Activated gamma-delta T cell treated with anti-CD3 and anti-CD28 coated beads, Interleukin-2, amount 50 U/mL, for 16 hours (primary cell): ENCODE data around the gene PALD1.

Source experiments
- DNase-seq: peaks from one replicate; pipeline ENCODE4 v3.0.0-alpha.2; 2020; ENCODE audit warnings: low read depth

Gene PALD1

DNA sequence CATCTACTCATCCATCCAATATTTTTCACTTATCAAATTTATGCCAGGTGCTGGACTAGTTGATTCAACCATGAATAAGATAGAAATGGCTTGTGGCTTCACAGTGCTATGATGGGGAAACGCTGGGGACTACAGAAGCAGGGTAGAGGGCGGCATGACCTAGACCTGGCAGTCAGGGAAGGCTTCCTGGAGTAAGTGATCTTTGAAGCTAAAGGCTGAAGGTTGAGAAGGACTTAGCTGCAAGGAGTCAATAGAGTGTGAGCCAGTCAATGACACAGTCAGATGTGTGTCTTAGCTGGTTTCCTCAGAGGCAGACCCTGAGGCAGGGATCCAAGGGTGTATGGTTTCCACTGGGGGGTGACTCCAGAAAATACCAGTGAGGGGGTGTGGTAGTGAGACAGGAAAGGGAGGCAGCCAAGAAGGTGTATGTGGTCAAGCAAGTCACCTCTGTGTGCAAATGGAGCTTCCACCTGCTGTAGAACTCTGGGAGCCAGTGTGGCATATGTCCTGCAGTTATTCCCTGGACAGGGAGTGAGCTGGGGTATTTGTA lies 113.7 kb downstream of the PALD1 start:
- DNase-seq, result no peak

DNA sequence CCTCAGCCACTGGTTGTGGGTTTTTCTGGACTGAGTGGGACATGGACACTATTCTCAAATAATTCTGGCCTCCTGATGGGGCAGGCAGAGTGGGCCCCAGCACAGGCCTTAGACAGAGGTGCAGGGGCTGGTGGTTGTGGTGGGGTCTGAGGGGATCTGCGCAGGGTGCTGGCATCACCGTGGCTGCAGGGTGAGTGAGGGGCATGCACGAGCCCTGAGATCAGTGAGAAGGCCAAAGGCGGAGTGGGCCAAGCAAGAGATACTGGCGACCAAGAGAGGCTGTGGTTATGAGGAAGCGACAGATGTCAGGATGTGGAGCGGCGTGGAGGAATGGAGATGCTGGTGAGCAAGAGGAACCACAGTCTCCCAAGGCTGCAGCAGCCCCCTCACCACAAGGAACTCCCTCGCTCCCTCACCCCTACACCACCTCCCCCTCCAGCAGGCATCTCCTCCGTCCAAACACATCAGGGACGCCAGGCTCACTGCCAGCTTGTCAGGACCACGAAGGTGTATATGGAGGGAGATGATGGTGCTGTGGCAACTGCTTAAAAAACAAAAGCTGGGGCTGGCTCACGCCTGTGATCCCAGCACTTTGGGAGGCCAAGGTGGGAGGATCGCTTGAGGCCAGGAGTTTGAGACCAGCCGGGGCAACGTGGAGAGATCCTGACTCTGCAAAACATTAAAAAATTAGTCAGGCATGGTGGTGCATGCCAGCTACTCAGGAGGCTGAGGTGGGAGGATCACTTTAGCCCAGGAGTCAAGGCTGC lies 114.4 kb downstream of the PALD1 start:
- no peak for DNase-seq

DNA sequence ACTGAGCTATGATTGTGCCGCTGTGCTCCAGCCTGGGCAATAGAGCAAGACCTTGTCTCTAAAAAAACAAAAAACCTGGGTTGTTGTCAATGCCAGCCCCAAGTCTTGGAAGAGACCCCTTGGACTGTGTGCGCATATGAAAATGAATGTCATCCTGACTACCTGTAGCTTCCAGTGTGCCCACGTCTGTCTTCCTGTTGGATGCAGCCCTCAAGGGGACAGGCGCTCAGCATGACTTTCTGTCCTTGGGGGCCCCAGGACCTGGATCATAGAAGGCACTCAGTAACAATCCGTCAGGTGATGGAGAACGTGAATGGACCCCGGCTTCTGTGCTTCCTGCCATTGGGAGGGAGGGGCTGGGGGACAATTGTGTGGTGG lies 114.9 kb downstream of the PALD1 start:
- DNase-seq, result no peak

DNA sequence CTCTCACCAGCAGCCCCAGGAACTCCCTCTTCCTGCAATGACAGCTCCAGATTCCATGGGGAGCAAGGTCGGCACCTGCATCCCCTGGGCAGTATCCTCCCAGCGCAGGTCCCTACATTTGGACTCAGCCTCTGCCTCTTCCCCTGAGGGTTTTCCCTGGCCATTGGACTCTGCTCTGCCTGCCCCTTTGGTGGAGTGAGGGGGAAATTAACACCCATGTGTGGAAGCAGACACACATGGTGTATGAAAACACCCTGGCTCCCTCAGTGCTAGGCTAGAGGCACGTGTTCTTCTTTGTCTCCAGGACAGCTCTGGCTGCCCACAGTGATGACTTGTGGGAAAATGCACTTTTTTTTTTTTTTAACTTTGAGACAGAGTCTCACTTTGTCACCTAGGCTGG lies 115.6 kb downstream of the PALD1 start:
- DNase-seq, result no peak

DNA sequence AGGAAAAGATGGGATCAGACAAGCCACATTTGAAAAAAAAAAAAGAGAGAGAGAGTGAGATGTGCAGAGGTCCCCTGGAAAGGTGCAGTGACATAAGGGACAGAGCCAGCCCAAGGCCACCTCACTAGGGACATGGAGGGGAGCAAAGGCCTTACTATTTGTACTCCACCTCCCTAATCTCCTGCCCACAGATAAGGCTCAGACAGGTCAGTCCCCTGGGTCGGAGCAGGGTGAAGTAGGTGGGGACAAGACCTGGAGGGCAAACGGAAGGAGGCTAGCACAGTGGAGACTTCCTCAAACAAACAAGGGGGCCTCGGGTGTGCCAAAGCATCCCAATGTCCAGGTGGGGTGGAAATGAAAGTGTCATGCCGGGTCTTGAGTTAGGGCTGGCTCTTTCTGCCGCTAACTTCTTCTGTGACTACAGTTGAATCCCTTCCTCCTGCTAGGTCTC lies 117.0 kb downstream of the PALD1 start:
- no peak for DNase-seq

DNA sequence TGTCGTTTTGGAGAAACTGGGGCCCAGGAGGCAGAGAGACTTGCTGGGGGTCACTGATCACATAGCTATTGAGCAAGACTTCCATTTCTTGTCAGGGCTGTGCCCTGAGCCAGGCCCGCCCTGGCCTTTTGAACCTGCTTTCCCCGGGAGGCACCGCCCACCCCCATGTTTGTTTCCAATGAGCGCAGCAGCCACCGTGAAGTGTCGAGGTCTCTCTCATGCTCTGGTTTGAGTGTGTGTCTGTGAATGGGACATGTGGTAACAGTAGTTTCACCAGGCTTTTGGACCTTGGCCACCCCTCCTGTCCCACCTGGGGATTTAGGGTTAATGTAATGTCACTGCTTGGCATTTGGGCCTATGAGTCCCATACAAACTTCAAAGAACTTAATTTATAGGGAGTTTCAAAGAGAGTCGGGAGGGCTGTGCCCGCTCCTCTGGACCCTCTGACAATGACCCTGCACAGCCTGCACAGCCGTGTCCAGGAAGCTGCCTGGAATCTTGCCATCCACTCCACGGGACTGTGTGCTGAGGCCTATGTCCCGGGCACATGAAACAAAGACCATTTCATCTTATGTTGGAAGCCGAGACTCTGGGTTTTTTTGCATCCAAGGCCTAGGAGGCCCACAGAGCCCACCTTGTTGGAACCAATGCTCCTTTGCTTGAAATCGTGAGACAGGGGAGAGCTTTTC lies 117.7 kb downstream of the PALD1 start:
- DNase-seq, result no peak

DNA sequence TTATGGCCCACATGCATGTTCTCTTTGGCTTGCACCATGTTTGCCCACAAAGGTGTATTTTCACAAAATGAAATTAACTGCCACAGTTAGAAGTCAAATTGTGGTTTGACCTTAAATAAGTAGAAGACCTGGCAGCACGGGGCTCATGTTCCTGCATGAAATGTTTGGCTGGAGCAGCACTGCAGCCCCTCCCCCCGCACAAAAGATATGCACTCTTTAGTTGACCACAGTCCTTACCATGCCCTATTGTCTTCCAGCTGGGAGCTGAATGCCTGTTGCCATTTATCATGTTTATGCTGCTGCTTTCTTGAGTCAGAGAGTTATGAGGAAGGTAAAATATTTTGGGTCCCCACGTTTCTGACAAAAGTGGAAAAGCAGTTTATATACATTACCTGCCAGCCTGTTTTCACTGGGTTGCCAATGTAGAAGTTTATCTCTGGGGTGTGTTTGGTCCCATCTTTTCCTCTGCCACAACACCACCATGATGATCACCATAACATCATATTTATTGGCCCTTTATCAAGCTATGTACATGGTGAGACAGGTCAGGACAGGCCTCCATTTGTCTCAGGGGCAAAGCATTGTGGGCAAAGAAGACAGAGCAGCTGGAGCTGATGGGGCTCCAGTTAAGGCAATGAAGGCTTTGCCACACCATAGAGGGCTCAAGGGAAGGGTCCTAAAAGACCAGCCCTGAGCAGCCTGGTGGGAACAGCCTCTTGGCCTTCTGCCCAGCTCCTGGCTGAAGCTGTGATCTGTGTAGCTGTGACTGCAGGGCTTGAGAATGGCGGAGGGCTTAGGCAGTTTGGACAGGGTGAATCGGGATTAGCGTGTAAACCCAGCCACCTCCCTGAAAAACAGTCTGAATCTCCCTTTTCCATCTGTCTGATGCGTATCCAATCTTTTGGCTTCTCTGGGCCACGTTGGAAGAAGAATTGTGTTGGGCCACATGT lies 118.6 kb downstream of the PALD1 start:
- no peak for DNase-seq

DNA sequence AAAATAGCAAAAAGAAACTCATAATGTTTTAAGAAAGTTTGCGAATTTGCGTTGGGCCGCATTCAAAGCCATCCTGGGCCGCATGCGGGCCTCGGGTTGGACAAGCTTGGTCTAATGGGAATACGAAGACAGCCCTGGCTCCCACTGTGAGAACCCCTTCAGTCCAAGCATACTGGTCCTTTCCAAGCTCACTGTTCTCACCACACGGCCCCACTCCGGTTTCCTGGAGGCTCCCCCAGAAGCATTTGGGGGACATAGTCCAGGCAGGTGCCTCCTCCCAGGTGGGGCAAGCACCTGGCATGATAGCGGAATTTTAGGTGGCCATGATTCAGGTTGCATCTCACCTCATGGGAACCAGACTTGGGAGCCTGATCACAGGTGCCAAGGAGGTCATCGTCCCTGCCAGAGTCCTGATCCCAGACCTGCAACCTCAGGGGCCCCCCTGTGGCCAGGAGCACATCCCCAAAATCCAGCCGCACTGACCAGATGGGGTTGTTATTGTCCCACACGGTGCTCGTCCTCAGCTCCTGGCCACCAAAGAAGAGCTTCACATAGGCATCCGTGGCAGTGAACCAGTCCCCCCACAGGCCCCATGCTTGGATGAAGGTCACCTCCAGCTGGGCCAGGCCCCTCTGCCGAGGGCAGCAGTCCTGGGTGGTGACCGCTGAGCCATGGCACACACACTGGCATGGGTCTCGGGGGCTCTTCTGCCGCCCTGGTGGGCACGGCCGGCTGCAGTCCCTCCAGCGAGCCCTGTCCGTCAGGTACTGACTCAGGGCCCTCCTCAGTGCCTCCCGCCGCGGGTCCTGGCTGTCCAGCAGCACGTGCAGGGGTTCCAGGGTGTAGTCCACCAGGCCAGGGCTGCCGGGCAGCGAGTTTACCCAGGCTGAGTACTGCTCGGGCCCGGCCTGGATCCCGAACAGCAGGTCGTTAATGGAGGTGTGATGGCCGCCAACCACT lies 119.6 kb downstream of the PALD1 start:
- DNase-seq, result no peak

DNA sequence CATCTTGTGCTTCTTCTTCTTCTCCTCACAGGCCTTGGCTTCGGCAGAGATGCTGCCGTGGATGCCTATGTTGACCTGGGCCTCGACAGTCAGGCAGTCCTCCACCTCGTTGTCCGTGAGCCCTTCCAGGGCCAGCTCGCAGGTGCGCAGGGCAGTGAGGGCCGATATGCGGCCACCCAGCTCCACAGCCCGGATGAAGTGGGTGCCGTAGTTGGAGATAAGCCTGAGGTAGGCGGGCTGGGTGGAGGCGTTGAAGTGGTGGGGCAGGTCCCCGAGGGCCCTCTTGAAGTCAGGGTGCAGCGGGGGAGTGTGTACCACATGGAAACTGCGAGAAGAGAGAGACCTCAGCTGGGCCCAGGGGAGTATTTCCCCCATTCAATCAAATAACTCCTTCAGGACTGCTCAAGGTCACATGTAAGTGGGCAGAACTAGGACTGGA lies 120.3 kb downstream of the PALD1 start:
- DNase-seq, result no peak

DNA sequence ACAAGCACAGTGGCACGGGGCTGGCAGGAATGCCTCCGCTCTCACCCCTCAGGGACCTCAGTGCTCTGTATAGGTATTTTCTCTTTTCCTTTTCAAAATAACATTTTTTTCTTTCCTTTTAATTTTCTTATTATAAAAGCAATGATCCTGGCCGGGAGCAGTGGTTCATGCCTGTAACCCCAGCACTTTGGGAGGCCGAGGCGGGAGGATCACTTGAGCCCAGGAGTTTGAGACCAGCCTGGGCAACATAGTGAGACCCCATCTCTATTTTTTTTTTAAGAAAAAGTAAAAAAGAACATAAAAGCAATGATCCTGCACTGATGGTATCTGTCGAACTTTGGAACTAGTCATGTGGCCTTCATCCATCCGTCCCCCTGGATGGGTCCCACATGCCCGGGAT lies 120.8 kb downstream of the PALD1 start:
- DNase-seq, result no peak

DNA sequence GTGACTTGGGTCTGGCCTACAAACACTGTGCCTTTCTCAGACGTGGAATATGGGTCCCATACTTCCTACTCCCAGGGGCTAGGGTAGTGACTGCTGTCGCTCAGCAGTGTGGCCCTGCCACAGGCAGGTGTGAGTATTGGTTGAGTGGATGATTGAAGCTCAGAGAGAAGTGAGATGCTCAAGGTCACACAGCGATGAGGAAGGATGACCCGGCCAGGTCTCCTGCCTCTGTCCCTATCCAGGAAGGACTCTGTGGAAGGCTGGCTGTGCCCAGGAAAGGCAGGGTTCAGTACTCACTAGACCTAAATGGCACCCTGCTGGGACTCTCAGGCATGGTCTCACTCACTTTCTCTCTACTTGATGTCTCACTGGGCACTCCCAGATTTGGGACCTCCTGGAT lies 121.2 kb downstream of the PALD1 start:
- DNase-seq, result no peak

DNA sequence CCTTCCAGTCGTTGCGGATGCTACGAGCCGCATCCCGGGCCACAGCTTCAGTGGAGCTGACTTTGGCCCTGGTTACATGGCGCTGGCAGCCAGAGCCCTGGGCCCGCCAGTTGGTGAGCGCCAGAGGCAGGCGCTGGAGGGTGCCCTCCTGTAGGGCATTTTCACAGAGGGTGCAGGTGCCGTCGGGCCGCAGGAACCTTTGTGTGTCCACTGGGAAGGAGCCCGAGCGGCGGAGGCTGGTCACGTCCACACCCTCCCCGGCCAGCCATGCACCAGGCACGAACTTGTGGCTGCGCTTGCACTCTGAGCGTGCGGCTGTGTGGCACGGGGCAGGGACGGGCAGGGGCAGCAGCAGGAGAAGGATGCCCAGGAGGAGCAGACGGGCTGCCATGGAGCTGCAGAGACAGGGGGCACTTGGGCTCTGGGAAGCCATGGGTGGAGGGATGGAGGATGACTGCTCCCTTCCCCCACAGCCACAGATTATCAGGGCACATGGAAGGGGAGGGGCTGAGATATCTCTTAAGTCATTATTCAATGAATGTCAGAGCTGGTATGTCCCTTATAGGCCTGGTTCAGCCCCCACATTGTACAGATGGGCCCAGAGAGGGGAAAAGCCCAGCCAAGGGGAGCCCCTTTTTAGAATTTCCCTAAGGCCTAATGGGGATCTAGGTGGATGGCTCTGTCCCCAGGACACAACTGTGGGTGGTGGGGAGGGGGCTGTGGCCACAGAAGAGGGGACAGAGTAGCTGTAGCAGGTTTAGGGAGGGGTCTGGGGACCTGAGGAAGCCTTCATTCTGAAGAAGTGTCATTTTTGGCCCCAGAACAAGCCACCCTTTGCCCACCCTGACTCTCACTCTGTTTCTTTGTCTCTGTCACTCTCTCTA lies 122.2 kb downstream of the PALD1 start:
- no peak for DNase-seq

DNA sequence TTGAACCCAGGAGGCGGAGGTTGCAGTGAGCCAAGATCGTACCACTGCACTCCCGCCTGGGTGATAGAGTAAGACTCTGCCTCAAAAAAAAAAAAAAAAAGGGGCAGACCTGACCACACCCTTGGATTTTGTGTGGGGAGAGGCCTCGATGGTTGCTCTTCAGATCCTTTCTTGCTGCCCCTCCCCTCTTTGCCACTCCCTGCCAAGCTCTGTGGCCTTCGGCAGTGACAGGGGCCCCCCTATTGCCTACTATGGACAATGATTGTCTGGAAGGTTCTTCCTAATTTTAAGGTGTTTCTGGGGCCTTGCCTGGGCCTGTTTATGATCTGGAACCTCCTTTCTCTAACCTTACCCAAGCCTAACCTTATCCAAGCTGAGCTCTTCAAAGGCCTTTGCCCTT lies 123.2 kb downstream of the PALD1 start:
- DNase-seq, result no peak

DNA sequence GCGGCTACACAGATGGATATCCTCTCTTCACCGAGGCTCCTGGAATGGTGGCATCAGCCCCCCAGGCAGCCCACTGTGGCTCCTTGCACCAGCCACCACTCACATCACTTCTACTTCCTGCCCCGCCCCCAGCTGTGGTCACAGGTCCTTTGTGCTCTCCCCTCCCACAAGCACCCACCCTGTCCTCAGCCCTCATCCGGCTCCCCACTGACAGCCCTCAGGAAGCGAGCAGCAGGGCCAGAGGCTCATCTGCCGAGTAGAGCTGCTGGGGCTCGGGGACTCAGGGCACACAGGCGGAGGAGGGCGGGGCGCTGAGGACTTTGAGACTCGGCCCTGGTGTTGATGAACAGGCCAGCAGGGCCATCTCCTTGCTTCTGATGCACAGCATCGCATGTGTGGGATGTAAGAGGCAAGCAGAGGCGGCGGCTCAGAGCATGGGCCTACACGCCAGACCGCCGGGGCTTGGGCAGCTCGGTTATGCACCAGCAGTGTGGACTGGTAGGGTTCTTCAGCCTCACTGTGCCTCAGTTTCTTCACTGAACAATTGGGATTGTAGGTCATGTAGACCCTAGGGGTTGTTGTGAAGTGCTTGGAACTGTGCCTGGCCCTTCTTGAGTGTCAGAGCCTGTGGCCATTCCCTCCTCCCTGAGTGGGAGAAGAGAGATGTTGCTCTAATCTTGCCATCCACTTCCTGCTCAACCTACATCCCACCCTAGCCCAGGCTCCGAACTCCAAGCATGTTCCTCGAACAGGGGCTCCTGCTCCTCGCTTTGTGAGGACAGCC lies 124.3 kb downstream of the PALD1 start, which contains the start of gene PRF1:
TSS of gene PRF1 (minus strand) at position 77 of the 784 bp plus-strand sequence. CDS start 1,839 bp downstream, outside the sequence.
- DNase-seq, result peak; percentile 82

DNA sequence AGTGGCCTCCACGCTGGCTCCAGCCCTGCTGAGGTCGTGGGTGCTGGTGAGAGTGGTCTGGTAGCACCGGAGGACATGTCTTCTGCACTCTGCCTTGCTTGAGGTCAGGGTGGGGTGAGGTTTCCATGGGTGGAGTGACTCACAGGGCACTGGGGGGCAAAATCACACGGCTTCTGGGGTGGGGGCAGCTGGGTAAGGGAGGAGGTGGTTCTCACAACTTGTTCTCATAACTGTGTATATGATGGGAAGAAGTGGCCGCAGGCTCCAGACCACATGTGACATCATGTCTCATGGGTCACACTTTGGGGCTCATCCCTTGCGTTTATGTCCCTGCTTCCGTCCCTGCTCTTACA lies 124.9 kb downstream of the PALD1 start:
- DNase-seq, result peak; percentile 61

DNA sequence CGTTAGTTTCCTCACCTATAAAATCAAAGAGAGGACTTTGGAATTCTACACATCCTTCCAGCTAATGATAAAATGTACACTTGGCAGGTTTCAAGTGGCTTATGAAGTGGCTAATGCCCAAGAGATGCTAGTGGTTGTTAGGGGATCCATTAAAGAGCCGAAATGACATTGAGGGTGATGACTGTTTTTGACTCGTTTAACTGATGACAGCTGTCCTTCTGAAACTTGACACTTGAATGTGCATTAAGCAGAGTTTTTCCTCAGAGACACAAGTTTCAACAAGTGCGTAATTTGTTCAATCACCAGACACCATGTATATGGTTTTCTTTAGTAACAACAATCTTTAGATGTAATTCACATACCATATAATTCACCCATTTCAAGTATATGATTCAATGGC lies 125.5 kb downstream of the PALD1 start:
- no peak for DNase-seq

DNA sequence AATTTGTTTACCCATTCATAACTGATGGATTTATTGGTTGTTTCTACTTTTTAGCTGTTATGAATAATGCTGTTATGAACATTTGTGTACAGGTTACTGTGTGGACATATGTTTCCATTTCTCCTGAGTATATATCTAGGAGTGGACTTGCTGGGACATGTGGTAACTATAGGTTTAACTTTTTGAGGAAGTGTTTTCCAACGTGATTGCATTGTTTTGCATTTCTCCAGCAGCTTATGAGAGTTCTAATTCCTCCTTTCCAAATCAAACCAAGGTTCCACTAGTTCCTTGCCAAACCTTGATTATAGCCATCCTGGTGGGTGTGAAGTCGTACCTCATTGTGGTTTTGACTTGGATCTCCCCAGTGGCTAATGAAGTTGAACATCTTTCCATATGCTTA lies 126.6 kb downstream of the PALD1 start:
- no peak for DNase-seq

DNA sequence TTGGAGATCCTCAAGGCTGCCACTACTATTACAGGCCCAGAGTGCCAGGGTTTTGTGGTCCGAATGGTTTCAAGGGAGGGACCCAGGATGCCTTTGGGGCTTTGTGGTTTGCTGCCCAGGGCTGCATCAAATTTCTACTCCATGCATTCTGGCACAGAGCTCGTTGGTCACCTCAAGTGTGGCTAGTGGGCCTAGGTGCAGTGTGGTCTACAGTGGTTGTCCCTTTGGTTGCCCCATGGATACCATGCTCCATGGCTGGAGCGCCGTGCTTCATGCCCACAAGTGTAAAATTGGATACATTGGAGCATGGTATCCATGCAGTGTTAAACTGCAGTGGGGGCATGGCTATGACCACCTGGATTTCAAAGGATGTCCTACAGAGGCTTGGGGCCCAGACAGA lies 129.4 kb downstream of the PALD1 start:
- DNase-seq, result no peak

DNA sequence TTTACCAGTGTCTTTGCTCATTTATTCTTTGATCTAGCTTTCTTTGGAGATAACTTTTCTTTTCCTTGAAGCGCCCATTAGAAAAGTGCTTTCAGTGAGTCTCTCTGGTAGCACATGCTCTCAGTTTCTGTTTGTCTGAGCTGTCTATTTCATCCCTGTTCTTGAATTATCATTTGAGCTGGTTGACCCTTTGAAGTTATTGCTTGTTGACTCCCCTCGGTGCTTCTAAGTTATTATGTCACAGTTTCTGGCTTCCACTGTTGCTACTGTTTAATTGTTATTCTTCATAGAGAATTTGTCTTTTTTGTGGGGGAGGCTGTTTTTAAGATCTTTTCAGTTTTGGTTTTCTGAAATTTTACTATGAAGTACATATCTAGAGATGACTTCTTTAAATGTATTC lies 135.4 kb downstream of the PALD1 start:
- DNase-seq, result no peak
